H1 (cell line): ENCODE measurements around the gene ZNF385B. TPM values are rescaled to one million over a fixed set of nuclear protein-coding genes. Genes with fewer than 3 reads are reported as not detected.

ENCODE experiments used
- CTCF ChIA-PET: fragments of 300-600 bp; sonication (Branson Sonifier 250); formaldehyde crosslinking; loops from one replicate; lab custom pipeline; 2021; ENCODE audit not compliant: partially characterized antibody; lab: Charles Lee
- POLR2A ChIA-PET: fragments of 300-600 bp; sonication (Branson Sonifier 250); formaldehyde crosslinking; loops from one replicate; lab custom pipeline; 2021; ENCODE audit warnings: inconsistent platforms; ENCODE audit not compliant: partially characterized antibody; lab: Charles Lee
- DNase-seq, 2 experiments: peaks; one replicate each; pipeline versions ENCODE4 v3.0.0 to v3.0.0-alpha.2; 2010 to 2022; ENCODE audit warnings: low spot score in 2 of 2, low read depth in 1 of 2, mixed read lengths in 1 of 2
- FAIRE-seq: peaks from 2 replicates; lab custom pipeline; 2011; peaks lifted over from hg19 to GRCh38; lab: Jason Lieb, UNC
- H2AFZ ChIP-seq: 2 replicates; pipeline ENCODE4 v1.8.1; 2012; ENCODE audit warnings: low read length, inconsistent platforms
- H2AK5ac ChIP-seq: 2 replicates; pipeline ENCODE4 v1.6.1; 2013; ENCODE audit warnings: low read depth, low read length
- H2BK120ac ChIP-seq: replicated peaks from 2 replicates; pipeline ENCODE3; 2013; ENCODE audit warnings: low read depth, low read length, inconsistent platforms
- H2BK12ac ChIP-seq: 2 replicates; pipeline ENCODE4 v1.6.1; 2013; ENCODE audit warnings: low read depth, low read length
- H2BK15ac ChIP-seq: 2 replicates; pipeline ENCODE4 v1.6.1; 2013; ENCODE audit warnings: low read length
- H2BK20ac ChIP-seq: 2 replicates; pipeline ENCODE4 v1.6.1; 2013; ENCODE audit warnings: low read length
- H2BK5ac ChIP-seq: 2 replicates; pipeline ENCODE4 v1.6.1; 2013; ENCODE audit warnings: low read depth, low read length
- H3K14ac ChIP-seq: 2 replicates; pipeline ENCODE4 v1.6.1; 2013; ENCODE audit warnings: inconsistent platforms; ENCODE audit not compliant: insufficient read length
- H3K18ac ChIP-seq: 2 replicates; pipeline ENCODE4 v1.6.1; 2013; ENCODE audit warnings: low read length; ENCODE audit errors: extremely low read depth
- H3K23ac ChIP-seq: 2 replicates; pipeline ENCODE4 v1.6.1; 2013; ENCODE audit warnings: inconsistent platforms; ENCODE audit not compliant: insufficient read length
- H3K23me2 ChIP-seq: 2 replicates; pipeline ENCODE4 v1.6.1; 2013; ENCODE audit warnings: low read depth, low read length
- H3K27ac ChIP-seq: 2 replicates; pipeline ENCODE4 v1.6.1; 2011; ENCODE audit warnings: low read depth, low read length, inconsistent platforms
- H3K27me3 ChIP-seq, 4 experiments: replicated peaks in 1 of 4; 1 replicate in 1 of 4; 2 replicates in 3 of 4; pipeline versions ENCODE4 v1.6.1 to v1.8.1; 2011 to 2013; ENCODE audit warnings: low read length in 3 of 4, mild to moderate bottlenecking in 3 of 4, inconsistent platforms in 2 of 4, mixed read lengths in 2 of 4, moderate library complexity in 1 of 4; ENCODE audit not compliant: control insufficient read depth in 3 of 4, insufficient read depth in 3 of 4; ENCODE audit errors: extremely low read depth in 1 of 4
- H3K36me3 ChIP-seq, 4 experiments: 2 replicates each; pipeline versions ENCODE4 v1.6.1 to v1.8.1; 2011 to 2013; ENCODE audit warnings: mild to moderate bottlenecking in 4 of 4, low read length in 3 of 4, moderate library complexity in 2 of 4, control low read depth in 1 of 4, inconsistent platforms in 1 of 4; ENCODE audit not compliant: insufficient read depth in 4 of 4, control insufficient read depth in 2 of 4
- H3K4ac ChIP-seq: replicated peaks from 2 replicates; pipeline ENCODE3; 2013; ENCODE audit warnings: low read length, low read depth, mixed read lengths, inconsistent platforms; ENCODE audit not compliant: insufficient read length
- H3K4me1 ChIP-seq, 4 experiments: replicated peaks in 1 of 4; 1 replicate in 1 of 4; 2 replicates in 3 of 4; pipeline versions ENCODE4 v1.6.1 to v1.8.1; 2011 to 2013; ENCODE audit warnings: low read length in 3 of 4, inconsistent platforms in 2 of 4, mixed read lengths in 1 of 4; ENCODE audit not compliant: insufficient read depth in 4 of 4, control insufficient read depth in 3 of 4
- H3K4me2 ChIP-seq, 2 experiments: 2 replicates each; pipeline versions ENCODE4 v1.6.1 to v1.8.1; 2011 to 2013; ENCODE audit warnings: low read depth in 2 of 2, low read length in 2 of 2, control low read depth in 1 of 2, inconsistent platforms in 1 of 2, mild to moderate bottlenecking in 1 of 2; ENCODE audit not compliant: insufficient read depth in 1 of 2
- H3K4me3 ChIP-seq, 4 experiments: fragments of 200-600, 300-600 bp in 1 of 4; sonication (generic), shearing (Covaris generic), sonication (Bioruptor Twin) in 1 of 4; 2 replicates each; pipeline versions ENCODE4 v1.5.1 to v1.8.1; 2011 to 2016; ENCODE audit warnings: low read length in 4 of 4, low read depth in 3 of 4, control low read depth in 2 of 4, inconsistent platforms in 2 of 4, mild to moderate bottlenecking in 2 of 4, mixed read lengths in 1 of 4, moderate library complexity in 1 of 4; ENCODE audit not compliant: insufficient read depth in 2 of 4; ENCODE audit errors: extremely low read depth in 1 of 4
- H3K56ac ChIP-seq: replicated peaks from 2 replicates; pipeline ENCODE3; 2013; ENCODE audit warnings: low read depth, mild to moderate bottlenecking, mixed read lengths, low read length, inconsistent platforms; ENCODE audit not compliant: insufficient read length
- H3K79me1 ChIP-seq: 2 replicates; pipeline ENCODE4 v1.6.1; 2013; ENCODE audit warnings: low read depth, low read length, control low read depth
- H3K79me2 ChIP-seq, 2 experiments: 2 replicates each; pipeline versions ENCODE4 v1.6.1 to v1.8.1; 2012 to 2013; ENCODE audit warnings: low read length in 2 of 2, mild to moderate bottlenecking in 2 of 2, inconsistent platforms in 1 of 2; ENCODE audit not compliant: insufficient read depth in 2 of 2, control insufficient read depth in 1 of 2
- H3K9ac ChIP-seq, 4 experiments: replicated peaks in 1 of 4; 1 replicate in 1 of 4; 2 replicates in 3 of 4; pipeline versions ENCODE4 v1.6.1 to v1.8.1; 2011 to 2013; ENCODE audit warnings: low read depth in 3 of 4, low read length in 3 of 4, control low read depth in 2 of 4, mild to moderate bottlenecking in 2 of 4, moderate library complexity in 2 of 4, inconsistent platforms in 1 of 4; ENCODE audit errors: extremely low read depth in 1 of 4
- H3K9me3 ChIP-seq, 2 experiments: 2 replicates each; pipeline versions ENCODE4 v1.6.1 to v1.8.1; 2012 to 2013; ENCODE audit warnings: mild to moderate bottlenecking in 2 of 2, moderate library complexity in 2 of 2, control low read depth in 1 of 2, inconsistent platforms in 1 of 2, low read depth in 1 of 2, low read length in 1 of 2, mixed read lengths in 1 of 2; ENCODE audit not compliant: insufficient read depth in 2 of 2
- H4K20me1 ChIP-seq, 2 experiments: replicated peaks in 1 of 2; 2 replicates each; pipeline versions ENCODE3 to v1.8.1; 2011 to 2013; ENCODE audit warnings: inconsistent platforms in 2 of 2, low read length in 2 of 2, mild to moderate bottlenecking in 1 of 2; ENCODE audit not compliant: insufficient read depth in 2 of 2, control insufficient read depth in 1 of 2
- H4K5ac ChIP-seq: 2 replicates; pipeline ENCODE4 v1.6.1; 2013; ENCODE audit warnings: low read length, low read depth, mixed read lengths, inconsistent platforms; ENCODE audit not compliant: insufficient read length
- H4K8ac ChIP-seq: 2 replicates; pipeline ENCODE4 v1.8.0; 2013; ENCODE audit warnings: mild to moderate bottlenecking, moderate library complexity, low read length, inconsistent platforms; ENCODE audit not compliant: insufficient read depth; ENCODE audit errors: extremely low read depth
- H4K91ac ChIP-seq: replicated peaks from 2 replicates; pipeline ENCODE3; 2013; ENCODE audit warnings: low read length, mixed read lengths, inconsistent platforms; ENCODE audit not compliant: insufficient read length
- KDM1A ChIP-seq: fragments of 200-600, 300-600 bp; sonication (generic); IDR thresholded peaks from 2 replicates; pipeline ENCODE4 v1.7.1; 2016; ENCODE audit warnings: mild to moderate bottlenecking, low read length, borderline replicate concordance
- NANOG ChIP-seq: IDR thresholded peaks from 2 replicates; pipeline ENCODE4 v1.6.1; 2011; ENCODE audit warnings: low read length, low read depth, mild to moderate bottlenecking, inconsistent platforms; ENCODE audit not compliant: insufficient read depth, poor library complexity, severe bottlenecking
- NRF1 ChIP-seq: IDR thresholded peaks from 2 replicates; pipeline ENCODE4 v1.6.1; 2011; ENCODE audit warnings: mild to moderate bottlenecking, low read depth, low read length, improper control_type of control experiment
- SIX5 ChIP-seq: IDR thresholded peaks from 2 replicates; pipeline ENCODE4 v1.6.1; 2011; ENCODE audit warnings: mild to moderate bottlenecking, low read depth, low read length
- SP2 ChIP-seq: IDR thresholded peaks from 2 replicates; pipeline ENCODE4 v1.6.1; 2012; ENCODE audit warnings: mild to moderate bottlenecking, low read length, inconsistent platforms
- SUZ12 ChIP-seq: fragments of 200-600 bp; sonication (generic); IDR thresholded peaks from 2 replicates; pipeline ENCODE4 v1.6.1; 2012; ENCODE audit warnings: mild to moderate bottlenecking, inconsistent platforms, low read length, moderate library complexity, mixed read lengths
- TAF1 ChIP-seq: IDR thresholded peaks from 2 replicates; pipeline ENCODE4 v1.6.1; 2011; ENCODE audit warnings: mild to moderate bottlenecking, low read depth, low read length
- TEAD4 ChIP-seq: IDR thresholded peaks from 2 replicates; pipeline ENCODE4 v1.6.1; 2012; ENCODE audit warnings: low read depth, low read length, inconsistent platforms, mixed read lengths
- WGBS, 2 experiments: shearing (Covaris generic) in 1 of 2; methylation state at CpG; one replicate each; pipeline versions ENCODE4 v1.1.6 to v1.1.7; 2013 to 2015; ENCODE audit warnings: low lambda C conversion rate in 2 of 2, mixed read lengths in 2 of 2, inconsistent platforms in 1 of 2, low coverage in 1 of 2, missing lambda C conversion rate in 1 of 2; ENCODE audit not compliant: insufficient replicate concordance in 2 of 2, insufficient coverage in 1 of 2, insufficient read length in 1 of 2; ENCODE audit errors: extremely low coverage in 1 of 2, missing lambda C conversion rate in 1 of 2; 5-methylcytosine and 5-hydroxymethylcytosine counted together
- polyA plus RNA-seq, 7 experiments: library from polyadenylated mRNA; depleted of rRNA in 3 of 7; stranded (reverse) in 5 of 7; unstranded in 2 of 7; fragments of >200 nt in 5 of 7; fragments of 200-250 nt in 2 of 7; gene quantifications; 1 replicate in 5 of 7; 2 replicates in 1 of 7; 4 replicates in 1 of 7; pipeline versions ENCODE4 v1.2.1 to v1.2.3, GENCODE V29; 2011 to 2013; ENCODE audit warnings: missing spikeins in 2 of 7, mixed read lengths in 2 of 7
- total RNA-seq: library from RNA; stranded (reverse); fragmentation: NEBNext Ultra II Directional; extraction: Animal tissue kit (Norgen Biotek cat#: 25700); gene quantifications from 2 replicates; pipeline ENCODE4 v1.2.1, GENCODE V29; 2021

ZNF385B gene
- total and polyA plus RNA-seq, 2 of the 8 experiments (the other 6 are each of a cell fraction or from before 2014, with no cell fraction given), result 1.1 to 3.7 TPM

DNA sequence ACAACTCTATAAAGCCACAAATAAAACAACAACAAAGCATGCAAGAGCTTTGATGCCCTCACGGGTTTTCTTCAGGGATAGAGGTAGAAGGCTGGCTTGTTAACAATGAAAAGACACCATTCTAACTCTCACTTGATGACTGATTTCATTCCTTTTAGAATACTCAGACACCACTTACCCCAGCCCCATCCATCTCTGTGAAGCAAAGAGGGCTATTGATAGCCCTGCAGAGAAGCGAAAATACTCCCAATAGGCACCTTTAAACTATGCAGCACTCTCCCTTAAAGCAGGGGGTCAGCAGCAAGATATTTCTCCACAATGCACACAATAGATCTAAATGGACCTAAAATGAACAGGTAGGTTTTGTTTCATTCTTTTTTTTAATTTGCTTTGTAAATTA is 35.1 kb downstream of the ZNF385B start:
- Histone ChIP-seq H3K79me1 (no peaks in the 10 kb centered on the region), H4K91ac (no peak overlapping the region), H3K14ac (no peak overlapping the region), H3K4me2 (no peak overlapping the region), H3K36me3 (no peaks in the 10 kb centered on the region), H3K27me3 (no peaks in the 10 kb centered on the region), H2BK5ac (no peak overlapping the region), H2AK5ac (no peak overlapping the region), H3K27ac (no peak overlapping the region), H3K9me3 (no peaks in the 10 kb centered on the region), H3K4ac (no peak overlapping the region), H4K5ac (no peak overlapping the region), H3K9ac (no peak overlapping the region), H2BK120ac (no peak overlapping the region), H3K4me3 (no peak overlapping the region), H3K23ac (no peak overlapping the region), H2BK20ac (no peak overlapping the region), H3K56ac (no peak overlapping the region), H4K8ac (no peak overlapping the region), H2BK12ac (no peak overlapping the region), H3K4me1 (no peaks in the 10 kb centered on the region; a peak in 1 of 7 replicates), H4K20me1 (no peaks in the 10 kb centered on the region), H3K79me2 (no peaks in the 10 kb centered on the region), H2BK15ac (no peak overlapping the region), H3K18ac (no peak overlapping the region), H2AFZ (no peak overlapping the region), H3K23me2 (no peaks in the 10 kb centered on the region)
- DNase-seq (no peak), FAIRE-seq (no peak)
- ChIA-PET POLR2A (no interaction called here), CTCF (interaction anchor here (1.0 to 1.4 kb wide), 3 partner anchors 14 to 73 kb away, joined by 4 to 6 read pairs (median 4); no protein-coding TSS in a partner anchor)
- WGBS, 2 experiments, result 93% methylated on average over 2 of the region's 2 CpGs; no CpG with 5 or more reads in 1 of the 2 experiments
- TF ChIP-seq TEAD4, result no peak
- TF ChIP-seq SIX5, result no peak
- no peak for TF ChIP-seq SUZ12
- no peak for TF ChIP-seq TAF1
- no peak for TF ChIP-seq SP2
- TF ChIP-seq KDM1A, result no peak
- TF ChIP-seq NANOG, result no peak
- no peak for TF ChIP-seq NRF1
